ENCODE data around the gene ATL1. TPM values are rescaled to one million over a fixed set of nuclear protein-coding genes. Genes with fewer than 3 reads are reported as not detected.
A peak's percentile ranks its signal among the peaks of the same experiment; 100 is the strongest.

ATL1 gene
- total and polyA plus RNA-seq, 2 of the 13 experiments (the other 11 are each of a cell fraction or from before 2014, with no cell fraction given) = 0.60 to 0.65 TPM

DNA sequence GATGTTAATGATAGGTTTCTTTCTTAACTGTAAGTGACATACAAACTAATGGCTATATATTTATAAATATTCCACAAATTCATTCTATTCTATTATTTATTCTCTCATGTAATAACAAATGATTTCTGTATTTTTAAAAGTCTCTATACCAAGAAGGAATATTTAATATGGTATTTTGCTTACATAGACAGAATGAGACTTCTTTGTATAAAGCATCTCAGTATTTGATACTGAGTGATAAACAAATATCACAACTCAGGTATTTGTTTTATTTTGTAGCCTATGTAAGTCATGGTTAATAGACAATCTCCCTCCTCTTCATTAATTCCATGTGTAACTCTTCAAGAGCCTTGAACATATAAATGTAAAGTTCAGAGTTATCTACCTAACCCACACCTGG is 18.0 kb downstream of the ATL1 start:
- no TSS peak for BruUV-seq (replicated peaks)
- H2AFZ ChIP-seq (ENCODE audit: low read length) = no peak overlapping the region
- no peaks in the 10 kb centered on the region for H3K9me3 ChIP-seq (ENCODE audit: low read length)
- no peaks in the 10 kb centered on the region; a peak in 1 of 5 replicates for H3K27me3 ChIP-seq (ENCODE audit: control insufficient read depth in 1 of 2, insufficient read depth in 2 of 2, low read length in 2 of 2)
- no peaks in the 10 kb centered on the region for H3K36me3 ChIP-seq (replicated peaks in 1 of 2; ENCODE audit: control insufficient read depth in 1 of 2, insufficient read depth in 2 of 2, low read length in 2 of 2)
- FAIRE-seq = no peak
- ChIA-PET POLR2A (no interaction called here), CTCF (ENCODE audit: low intra/inter-chr PET ratio, low total read pairs) (no interaction called here)
- H3K4me1 ChIP-seq (ENCODE audit: insufficient read depth, low read length) = no peaks in the 10 kb centered on the region
- no peak for DNase-seq (ENCODE audit: low spot score)
- H3K27ac ChIP-seq (ENCODE audit: extremely low read length, insufficient read depth, low read length) = no peak overlapping the region
- TF ChIP-seq PAWR (CRISPR knock-in tag; IDR thresholded peaks at IDR 0.05; ENCODE audit: borderline replicate concordance) = no peak
- peak; percentile 65 for TF ChIP-seq MAFF (IDR thresholded peaks at IDR 0.05; ENCODE audit: low read depth, low read length)
- no peak for TF ChIP-seq GATAD1 (CRISPR knock-in tag; IDR thresholded peaks at IDR 0.05)
- no peak for TF ChIP-seq ZNF256 (CRISPR knock-in tag; conservative IDR thresholded peaks at IDR 0.05)
- TF ChIP-seq, protein P1, sequence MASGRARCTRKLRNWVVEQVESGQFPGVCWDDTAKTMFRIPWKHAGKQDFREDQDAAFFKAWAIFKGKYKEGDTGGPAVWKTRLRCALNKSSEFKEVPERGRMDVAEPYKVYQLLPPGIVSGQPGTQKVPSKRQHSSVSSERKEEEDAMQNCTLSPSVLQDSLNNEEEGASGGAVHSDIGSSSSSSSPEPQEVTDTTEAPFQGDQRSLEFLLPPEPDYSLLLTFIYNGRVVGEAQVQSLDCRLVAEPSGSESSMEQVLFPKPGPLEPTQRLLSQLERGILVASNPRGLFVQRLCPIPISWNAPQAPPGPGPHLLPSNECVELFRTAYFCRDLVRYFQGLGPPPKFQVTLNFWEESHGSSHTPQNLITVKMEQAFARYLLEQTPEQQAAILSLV (CRISPR knock-in tag; IDR thresholded peaks at IDR 0.05; ENCODE audit: borderline replicate concordance) = no peak
- TF ChIP-seq MAFK (conservative IDR thresholded peaks at IDR 0.05 in 1 of 2, IDR thresholded peaks at IDR 0.05 in 1 of 2; ENCODE audit: low read length in 2 of 2) = peak; percentile 35 to 83
- no peak for TF ChIP-seq ZNF329 (CRISPR knock-in tag; IDR thresholded peaks at IDR 0.05; ENCODE audit: low read depth)
- TF ChIP-seq, protein P2, sequence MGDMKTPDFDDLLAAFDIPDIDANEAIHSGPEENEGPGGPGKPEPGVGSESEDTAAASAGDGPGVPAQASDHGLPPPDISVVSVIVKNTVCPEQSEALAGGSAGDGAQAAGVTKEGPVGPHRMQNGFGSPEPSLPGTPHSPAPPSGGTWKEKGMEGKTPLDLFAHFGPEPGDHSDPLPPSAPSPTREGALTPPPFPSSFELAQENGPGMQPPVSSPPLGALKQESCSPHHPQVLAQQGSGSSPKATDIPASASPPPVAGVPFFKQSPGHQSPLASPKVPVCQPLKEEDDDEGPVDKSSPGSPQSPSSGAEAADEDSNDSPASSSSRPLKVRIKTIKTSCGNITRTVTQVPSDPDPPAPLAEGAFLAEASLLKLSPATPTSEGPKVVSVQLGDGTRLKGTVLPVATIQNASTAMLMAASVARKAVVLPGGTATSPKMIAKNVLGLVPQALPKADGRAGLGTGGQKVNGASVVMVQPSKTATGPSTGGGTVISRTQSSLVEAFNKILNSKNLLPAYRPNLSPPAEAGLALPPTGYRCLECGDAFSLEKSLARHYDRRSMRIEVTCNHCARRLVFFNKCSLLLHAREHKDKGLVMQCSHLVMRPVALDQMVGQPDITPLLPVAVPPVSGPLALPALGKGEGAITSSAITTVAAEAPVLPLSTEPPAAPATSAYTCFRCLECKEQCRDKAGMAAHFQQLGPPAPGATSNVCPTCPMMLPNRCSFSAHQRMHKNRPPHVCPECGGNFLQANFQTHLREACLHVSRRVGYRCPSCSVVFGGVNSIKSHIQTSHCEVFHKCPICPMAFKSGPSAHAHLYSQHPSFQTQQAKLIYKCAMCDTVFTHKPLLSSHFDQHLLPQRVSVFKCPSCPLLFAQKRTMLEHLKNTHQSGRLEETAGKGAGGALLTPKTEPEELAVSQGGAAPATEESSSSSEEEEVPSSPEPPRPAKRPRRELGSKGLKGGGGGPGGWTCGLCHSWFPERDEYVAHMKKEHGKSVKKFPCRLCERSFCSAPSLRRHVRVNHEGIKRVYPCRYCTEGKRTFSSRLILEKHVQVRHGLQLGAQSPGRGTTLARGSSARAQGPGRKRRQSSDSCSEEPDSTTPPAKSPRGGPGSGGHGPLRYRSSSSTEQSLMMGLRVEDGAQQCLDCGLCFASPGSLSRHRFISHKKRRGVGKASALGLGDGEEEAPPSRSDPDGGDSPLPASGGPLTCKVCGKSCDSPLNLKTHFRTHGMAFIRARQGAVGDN (CRISPR knock-in tag; IDR thresholded peaks at IDR 0.05) = no peak
- intact Hi-C loops (cut with micrococcal nuclease; ENCODE audit: unreplicated experiment) (no loop called here), in situ Hi-C loops (cut with HindIII; ENCODE audit: extremely low pct_ligation_motif_present, low pct_unique_long_range_greater_than_20kb) (no loop called here)
- no peaks in the 10 kb centered on the region for H3K79me2 ChIP-seq (ENCODE audit: insufficient read depth, low read length)
- no peaks in the 10 kb centered on the region for H4K20me1 ChIP-seq (ENCODE audit: insufficient read depth, low read length)
- H3K4me3 ChIP-seq (replicated peaks in 1 of 3; ENCODE audit: insufficient read depth in 1 of 3, low read depth in 2 of 3, low read length in 3 of 3) = no peak overlapping the region
- no peak overlapping the region for H3K4me2 ChIP-seq (ENCODE audit: low read depth, low read length)
- no peak for ATAC-seq
- H3K9ac ChIP-seq (ENCODE audit: insufficient read depth, low read depth, low read length) = no peak overlapping the region

Data from HepG2 (cell line).